OCI-LY1 (cell line): ENCODE data around the gene PTPN14.

Experiments
- CTCF ChIP-seq: fragments of 200-600 bp; sonication (generic), shearing (Covaris generic); IDR thresholded peaks from 2 replicates; pipeline ENCODE4 v1.5.1; 2017; ENCODE audit warnings: mild to moderate bottlenecking, antibody characterized with exemption, low read length, moderate library complexity, mixed read lengths
- EZH2 ChIP-seq: fragments of 200-600 bp; sonication (generic), shearing (Covaris generic); IDR thresholded peaks from 2 replicates; pipeline ENCODE4 v1.8.0; 2017; ENCODE audit warnings: borderline replicate concordance, mixed run types, mild to moderate bottlenecking, antibody characterized with exemption, low read length, moderate library complexity, mixed read lengths

GRCh38 chr1:214380986-214381695, 170.3 kb downstream of the PTPN14 start:
- TF ChIP-seq EZH2 (no peak), CTCF (no peak)
